HL-60 (cell line): ENCODE measurements around the gene REXO1.

Experiments
- POLR2AphosphoS5 ChIP-seq: IDR thresholded peaks from 2 replicates; pipeline ENCODE4 v1.6.1; 2012; ENCODE audit warnings: low read depth
- TF ChIP-seq, protein P1 (sequence below): IDR thresholded peaks from one replicate; pipeline ENCODE4 v1.5.1; 2011; ENCODE audit warnings: low read length, control low read depth, inconsistent platforms; ENCODE audit not compliant: insufficient read depth
- TF ChIP-seq, protein P2 (sequence below): IDR thresholded peaks from 2 replicates; pipeline ENCODE4 v1.6.1; 2012; ENCODE audit warnings: low read depth; ENCODE audit not compliant: insufficient replicate concordance

DNA sequence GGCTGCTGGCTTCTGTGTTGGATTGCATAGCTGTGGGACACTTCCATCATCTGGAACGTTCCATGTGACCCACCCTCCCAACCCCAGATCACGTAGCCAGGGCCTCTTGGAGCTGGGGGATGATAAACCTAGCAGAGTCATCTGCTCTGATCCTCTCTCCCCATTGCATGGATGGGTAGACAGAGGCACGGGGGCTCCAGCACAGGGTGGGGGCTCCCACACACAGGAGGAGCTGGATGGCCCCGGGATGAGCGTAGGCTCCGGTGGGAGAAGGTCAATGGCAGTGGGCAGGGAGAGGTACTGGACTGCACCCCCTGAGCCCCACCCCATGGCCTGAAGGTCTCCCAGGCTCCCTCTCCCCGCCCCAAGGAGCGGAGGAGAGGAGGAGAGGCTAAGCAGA, 61.6 kb downstream of the REXO1 start:
- TF ChIP-seq, protein P1, sequence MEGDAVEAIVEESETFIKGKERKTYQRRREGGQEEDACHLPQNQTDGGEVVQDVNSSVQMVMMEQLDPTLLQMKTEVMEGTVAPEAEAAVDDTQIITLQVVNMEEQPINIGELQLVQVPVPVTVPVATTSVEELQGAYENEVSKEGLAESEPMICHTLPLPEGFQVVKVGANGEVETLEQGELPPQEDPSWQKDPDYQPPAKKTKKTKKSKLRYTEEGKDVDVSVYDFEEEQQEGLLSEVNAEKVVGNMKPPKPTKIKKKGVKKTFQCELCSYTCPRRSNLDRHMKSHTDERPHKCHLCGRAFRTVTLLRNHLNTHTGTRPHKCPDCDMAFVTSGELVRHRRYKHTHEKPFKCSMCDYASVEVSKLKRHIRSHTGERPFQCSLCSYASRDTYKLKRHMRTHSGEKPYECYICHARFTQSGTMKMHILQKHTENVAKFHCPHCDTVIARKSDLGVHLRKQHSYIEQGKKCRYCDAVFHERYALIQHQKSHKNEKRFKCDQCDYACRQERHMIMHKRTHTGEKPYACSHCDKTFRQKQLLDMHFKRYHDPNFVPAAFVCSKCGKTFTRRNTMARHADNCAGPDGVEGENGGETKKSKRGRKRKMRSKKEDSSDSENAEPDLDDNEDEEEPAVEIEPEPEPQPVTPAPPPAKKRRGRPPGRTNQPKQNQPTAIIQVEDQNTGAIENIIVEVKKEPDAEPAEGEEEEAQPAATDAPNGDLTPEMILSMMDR = no peak
- no peak for TF ChIP-seq POLR2AphosphoS5
- TF ChIP-seq, protein P2, sequence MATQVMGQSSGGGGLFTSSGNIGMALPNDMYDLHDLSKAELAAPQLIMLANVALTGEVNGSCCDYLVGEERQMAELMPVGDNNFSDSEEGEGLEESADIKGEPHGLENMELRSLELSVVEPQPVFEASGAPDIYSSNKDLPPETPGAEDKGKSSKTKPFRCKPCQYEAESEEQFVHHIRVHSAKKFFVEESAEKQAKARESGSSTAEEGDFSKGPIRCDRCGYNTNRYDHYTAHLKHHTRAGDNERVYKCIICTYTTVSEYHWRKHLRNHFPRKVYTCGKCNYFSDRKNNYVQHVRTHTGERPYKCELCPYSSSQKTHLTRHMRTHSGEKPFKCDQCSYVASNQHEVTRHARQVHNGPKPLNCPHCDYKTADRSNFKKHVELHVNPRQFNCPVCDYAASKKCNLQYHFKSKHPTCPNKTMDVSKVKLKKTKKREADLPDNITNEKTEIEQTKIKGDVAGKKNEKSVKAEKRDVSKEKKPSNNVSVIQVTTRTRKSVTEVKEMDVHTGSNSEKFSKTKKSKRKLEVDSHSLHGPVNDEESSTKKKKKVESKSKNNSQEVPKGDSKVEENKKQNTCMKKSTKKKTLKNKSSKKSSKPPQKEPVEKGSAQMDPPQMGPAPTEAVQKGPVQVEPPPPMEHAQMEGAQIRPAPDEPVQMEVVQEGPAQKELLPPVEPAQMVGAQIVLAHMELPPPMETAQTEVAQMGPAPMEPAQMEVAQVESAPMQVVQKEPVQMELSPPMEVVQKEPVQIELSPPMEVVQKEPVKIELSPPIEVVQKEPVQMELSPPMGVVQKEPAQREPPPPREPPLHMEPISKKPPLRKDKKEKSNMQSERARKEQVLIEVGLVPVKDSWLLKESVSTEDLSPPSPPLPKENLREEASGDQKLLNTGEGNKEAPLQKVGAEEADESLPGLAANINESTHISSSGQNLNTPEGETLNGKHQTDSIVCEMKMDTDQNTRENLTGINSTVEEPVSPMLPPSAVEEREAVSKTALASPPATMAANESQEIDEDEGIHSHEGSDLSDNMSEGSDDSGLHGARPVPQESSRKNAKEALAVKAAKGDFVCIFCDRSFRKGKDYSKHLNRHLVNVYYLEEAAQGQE = no peak
